Right lobe of liver (tissue), 6 donors: ENCODE results near the gene GNB4. TPM values are rescaled to one million over a fixed set of nuclear protein-coding genes. Genes with fewer than 3 reads are reported as not detected.

Source experiments
- ATAC-seq, 4 donors: fragments of 200-7000 bp; cut with Tn5 transposase; one replicate each; pipeline ENCODE4 v1.9.1; 2020; ENCODE audit warnings: mild to moderate bottlenecking in 4 of 4, moderate library complexity in 4 of 4
- DNase-seq, 3 donors: peaks; one replicate each; pipeline ENCODE4 v3.0.0-alpha.2; 2020
- H3K27ac ChIP-seq, 3 donors: fragments of 200-600 bp; one replicate each; pipeline ENCODE4 v1.8.0; 2022
- H3K27me3 ChIP-seq, 2 donors: fragments of 200-600 bp; one replicate each; pipeline ENCODE4 v1.8.0; 2022
- H3K36me3 ChIP-seq, 4 donors: fragments of 200-600 bp; sonication (generic) in 1 of 4; one replicate each; pipeline versions ENCODE4 v1.5.1 to v1.8.0; 2017 to 2022; ENCODE audit warnings: control low read depth in 1 of 4
- H3K4me1 ChIP-seq, 4 donors: fragments of 200-600 bp; sonication (generic) in 1 of 4; one replicate each; pipeline versions ENCODE4 v1.5.1 to v1.8.0; 2017 to 2022; ENCODE audit warnings: control low read depth in 1 of 4
- H3K4me3 ChIP-seq, 3 donors: fragments of 200-600 bp; one replicate each; pipeline ENCODE4 v1.8.0; 2022
- H3K9me3 ChIP-seq, 4 donors: fragments of 200-600 bp; sonication (generic) in 1 of 4; one replicate each; pipeline versions ENCODE4 v1.5.1 to v1.8.0; 2017 to 2022; ENCODE audit warnings: control low read depth in 1 of 4
- POLR2A ChIP-seq: fragments of 450-650 bp; IDR thresholded peaks from one replicate; pipeline ENCODE4 v1.6.1; 2017; ENCODE audit warnings: antibody characterized with exemption, mild to moderate bottlenecking
- WGBS: methylation state at CpG from one replicate; pipeline ENCODE4 v1.1.6; 2018; ENCODE audit warnings: low coverage, low lambda C conversion rate; ENCODE audit not compliant: insufficient coverage; ENCODE audit errors: missing lambda C conversion rate; 5-methylcytosine and 5-hydroxymethylcytosine counted together
- intact Hi-C, 2 donors: fragments of 100-400 bp; cut with DNase I; formaldehyde crosslinking; loops; one replicate each; pipeline versions ENCODE4 v1.11.2 to v1.14.1; 2022
- total RNA-seq, 6 experiments: library from RNA; depleted of rRNA in 2 of 6; stranded (reverse); fragments of >200 nt in 2 of 6; fragmentation: NEBNext Ultra II Directional in 3 of 6; extraction: Animal tissue kit (Norgen Biotek cat#: 25700) in 3 of 6; gene quantifications; one replicate each; pipeline versions ENCODE4 v1.1.0 to v1.2.4, GENCODE V29; 2016 to 2023
- TF ChIP-seq, protein P1 (sequence below), 4 donors: fragments of 200-600 bp in 3 of 4; fragments of 450-650 bp in 1 of 4; IDR thresholded peaks; one replicate each; pipeline versions ENCODE4 v1.5.1 to v1.8.0; 2016 to 2022; ENCODE audit warnings: antibody characterized with exemption in 4 of 4, mild to moderate bottlenecking in 2 of 4
- donor health status: DM: no; HTN: yes; CAD: no.
- donor health status: DM: no; HTN: no; CAD: no.
- donor health status: DM: no; HTN: no; CAD: no.
- donor health status: DM: no; HTN: yes; CAD: no.
- donor health status: DM: no; HTN: yes; CAD: no.

The GNB4 gene
- total RNA-seq, 6 experiments from 2014 or later = 2.9 to 9.5 (median 5.2) TPM

DNA sequence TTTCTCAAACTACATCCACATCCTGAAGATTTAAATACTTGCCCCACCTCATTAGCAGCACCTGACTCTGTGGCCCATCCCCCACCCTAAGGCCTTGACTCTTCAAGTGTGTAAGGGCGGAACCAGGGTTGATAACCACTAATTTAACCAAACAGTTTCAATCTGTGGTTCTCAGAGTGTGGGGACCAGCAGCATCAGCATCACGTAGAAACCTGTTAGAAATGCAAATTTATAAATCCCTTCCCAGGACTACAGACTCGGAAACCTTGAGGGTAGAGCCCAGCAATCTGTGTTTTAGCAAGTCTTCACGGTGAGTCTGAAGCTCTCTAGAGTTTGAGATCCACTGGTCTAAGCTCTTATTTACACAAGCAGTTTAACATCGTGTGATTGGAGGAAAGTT lies 12.4 kb downstream of the GNB4 start:
- Histone ChIP-seq H3K27me3 (no peaks in the 10 kb centered on the region), H3K36me3 (no peaks in the 10 kb centered on the region), H3K4me3 (no peak overlapping the region), H3K4me1 (no peaks in the 10 kb centered on the region), H3K27ac (no peak overlapping the region), H3K9me3 (no peaks in the 10 kb centered on the region)
- ATAC-seq (no peak), DNase-seq (no peak)
- intact Hi-C loops = no loop called here
- no peak for TF ChIP-seq POLR2A
- TF ChIP-seq, protein P1, sequence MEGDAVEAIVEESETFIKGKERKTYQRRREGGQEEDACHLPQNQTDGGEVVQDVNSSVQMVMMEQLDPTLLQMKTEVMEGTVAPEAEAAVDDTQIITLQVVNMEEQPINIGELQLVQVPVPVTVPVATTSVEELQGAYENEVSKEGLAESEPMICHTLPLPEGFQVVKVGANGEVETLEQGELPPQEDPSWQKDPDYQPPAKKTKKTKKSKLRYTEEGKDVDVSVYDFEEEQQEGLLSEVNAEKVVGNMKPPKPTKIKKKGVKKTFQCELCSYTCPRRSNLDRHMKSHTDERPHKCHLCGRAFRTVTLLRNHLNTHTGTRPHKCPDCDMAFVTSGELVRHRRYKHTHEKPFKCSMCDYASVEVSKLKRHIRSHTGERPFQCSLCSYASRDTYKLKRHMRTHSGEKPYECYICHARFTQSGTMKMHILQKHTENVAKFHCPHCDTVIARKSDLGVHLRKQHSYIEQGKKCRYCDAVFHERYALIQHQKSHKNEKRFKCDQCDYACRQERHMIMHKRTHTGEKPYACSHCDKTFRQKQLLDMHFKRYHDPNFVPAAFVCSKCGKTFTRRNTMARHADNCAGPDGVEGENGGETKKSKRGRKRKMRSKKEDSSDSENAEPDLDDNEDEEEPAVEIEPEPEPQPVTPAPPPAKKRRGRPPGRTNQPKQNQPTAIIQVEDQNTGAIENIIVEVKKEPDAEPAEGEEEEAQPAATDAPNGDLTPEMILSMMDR (IDR thresholded peaks at IDR 0.05) = no peak
- WGBS = 34% methylated on average over 4 of the region's 5 CpGs

DNA sequence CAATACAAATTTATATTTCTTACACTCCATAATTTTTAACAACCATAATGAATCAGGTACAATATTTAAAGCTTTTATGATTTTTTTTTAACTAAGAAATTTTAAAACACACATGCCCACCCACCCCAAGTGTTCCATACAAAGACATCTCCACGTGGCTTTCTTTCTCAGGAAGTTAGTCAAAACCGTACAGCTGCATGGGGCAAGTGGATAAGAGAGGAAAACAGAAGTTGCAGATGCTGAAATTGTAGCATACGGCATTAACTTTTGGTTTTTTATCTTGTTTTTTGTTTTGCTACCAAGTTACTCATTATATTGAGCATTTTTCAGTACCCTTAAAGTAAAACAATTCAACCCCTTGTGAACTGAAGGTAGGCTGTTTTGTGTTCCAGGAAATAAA lies 14.8 kb downstream of the GNB4 start:
- intact Hi-C loops = no loop called here
- Histone ChIP-seq H3K27me3 (no peaks in the 10 kb centered on the region), H3K9me3 (no peaks in the 10 kb centered on the region), H3K4me3 (no peak overlapping the region), H3K4me1 (no peaks in the 10 kb centered on the region), H3K36me3 (no peaks in the 10 kb centered on the region), H3K27ac (peak overlapping the region in 1 of 3 donors; percentile 25)
- DNase-seq (no peak), ATAC-seq (peak in 1 of 4 donors; percentile 29)
- 46% methylated on average over 3 of the region's 3 CpGs for WGBS
- TF ChIP-seq POLR2A = no peak
- TF ChIP-seq, protein P1 (IDR thresholded peaks at IDR 0.05) = no peak

GRCh38 chr3:179432451-179432850 lies 18.8 kb downstream of the GNB4 start:
- 60% methylated on average over 1 of the region's 1 CpG for WGBS
- no peaks in the 10 kb centered on the region for H3K4me1 ChIP-seq
- ATAC-seq (no peak), DNase-seq (no peak)
- TF ChIP-seq, protein P1 (IDR thresholded peaks at IDR 0.05) = no peak
- TF ChIP-seq POLR2A = no peak
- H3K27ac ChIP-seq = no peak overlapping the region
- intact Hi-C loops = no loop called here
- H3K36me3 ChIP-seq = no peaks in the 10 kb centered on the region
- H3K27me3 ChIP-seq = no peaks in the 10 kb centered on the region
- no peak overlapping the region for H3K4me3 ChIP-seq
- no peaks in the 10 kb centered on the region for H3K9me3 ChIP-seq

- peak in 3 of 4 donors; percentile 35 to 56 (median 46) for ATAC-seq
- no peak for DNase-seq
- no peaks in the 10 kb centered on the region for H3K4me1 ChIP-seq
- 71% methylated on average over 3 of the region's 3 CpGs for WGBS
- no peaks in the 10 kb centered on the region for H3K27me3 ChIP-seq
- no peak overlapping the region for H3K4me3 ChIP-seq
- H3K27ac ChIP-seq = no peak overlapping the region
- TF ChIP-seq, protein P1 (IDR thresholded peaks at IDR 0.05) = no peak
- TF ChIP-seq POLR2A = no peak
- intact Hi-C loops = no loop called here
- H3K36me3 ChIP-seq = no peaks in the 10 kb centered on the region
- H3K9me3 ChIP-seq = no peaks in the 10 kb centered on the region
Observed at GRCh38 chr3:179432021-179432420, 19.2 kb downstream of the GNB4 start.
